ENCODE data around the gene CST8. TPM values are rescaled to one million over a fixed set of nuclear protein-coding genes. Genes with fewer than 3 reads are reported as not detected.

Gene CST8
- total and polyA plus RNA-seq, 9 donors, result not detected

GRCh38 chr20:23534801-23535593 lies 44.1 kb downstream of the CST8 start:
- Histone ChIP-seq H3K27ac (ENCODE audit: low read length) (no peak overlapping the region), H3K27me3 (ENCODE audit: control insufficient read depth, insufficient read depth, low read length) (no peaks in the 10 kb centered on the region), H3K4me3 (ENCODE audit: low read length) (no peak overlapping the region), H3K9me3 (replicated peaks; ENCODE audit: control insufficient read depth, low read depth, low read length) (no peaks in the 10 kb centered on the region), H3K36me3 (ENCODE audit: control insufficient read depth, insufficient read depth, low read length) (no peaks in the 10 kb centered on the region), H3K4me1 (ENCODE audit: control insufficient read depth, insufficient read depth, low read length) (peaks cover 5% of the 10 kb centered on the region)
- DNase-seq, result no peak
- WGBS (ENCODE audit: insufficient coverage), result 91% methylated on average over 14 of the region's 20 CpGs

- Histone ChIP-seq H3K27ac (ENCODE audit: low read length) (peak overlapping the region; percentile 20), H3K9me3 (replicated peaks; ENCODE audit: control insufficient read depth, low read depth, low read length) (no peaks in the 10 kb centered on the region), H3K27me3 (ENCODE audit: control insufficient read depth, insufficient read depth, low read length) (no peaks in the 10 kb centered on the region), H3K4me1 (ENCODE audit: control insufficient read depth, insufficient read depth, low read length) (peaks cover 5% of the 10 kb centered on the region), H3K36me3 (ENCODE audit: control insufficient read depth, insufficient read depth, low read length) (no peaks in the 10 kb centered on the region), H3K4me3 (ENCODE audit: low read length) (no peak overlapping the region)
- DNase-seq, result peak; percentile 66
- no CpG with 5 or more reads among the region's 2 CpGs for WGBS (ENCODE audit: insufficient coverage)
These were observed 45.5 kb downstream of the CST8 start for GRCh38 chr20:23536328-23536974.

- Histone ChIP-seq H3K9me3 (replicated peaks; ENCODE audit: control insufficient read depth, low read depth, low read length) (no peaks in the 10 kb centered on the region), H3K36me3 (ENCODE audit: control insufficient read depth, insufficient read depth, low read length) (no peaks in the 10 kb centered on the region), H3K27ac (ENCODE audit: low read length) (no peak overlapping the region), H3K27me3 (ENCODE audit: control insufficient read depth, insufficient read depth, low read length) (no peaks in the 10 kb centered on the region), H3K4me3 (ENCODE audit: low read length) (no peak overlapping the region), H3K4me1 (ENCODE audit: control insufficient read depth, insufficient read depth, low read length) (peaks cover 5% of the 10 kb centered on the region)
- peak; percentile 9 for DNase-seq
- no CpG with 5 or more reads among the region's 3 CpGs for WGBS (ENCODE audit: insufficient coverage)
These were observed 46.1 kb downstream of the CST8 start for GRCh38 chr20:23537030-23537429.

GRCh38 chr20:23540624-23541023 lies 49.7 kb downstream of the CST8 start:
- Histone ChIP-seq H3K27me3 (ENCODE audit: control insufficient read depth, insufficient read depth, low read length) (no peaks in the 10 kb centered on the region), H3K27ac (ENCODE audit: low read length) (no peak overlapping the region), H3K4me3 (ENCODE audit: low read length) (no peak overlapping the region), H3K9me3 (replicated peaks; ENCODE audit: control insufficient read depth, low read depth, low read length) (no peaks in the 10 kb centered on the region), H3K4me1 (ENCODE audit: control insufficient read depth, insufficient read depth, low read length) (peaks cover 5% of the 10 kb centered on the region), H3K36me3 (ENCODE audit: control insufficient read depth, insufficient read depth, low read length) (no peaks in the 10 kb centered on the region)
- WGBS (ENCODE audit: insufficient coverage), result 78% methylated on average over 4 of the region's 4 CpGs
- no peak for DNase-seq

GRCh38 chr20:23541330-23541729 lies 50.4 kb downstream of the CST8 start:
- Histone ChIP-seq H3K27me3 (ENCODE audit: control insufficient read depth, insufficient read depth, low read length) (no peaks in the 10 kb centered on the region), H3K9me3 (replicated peaks; ENCODE audit: control insufficient read depth, low read depth, low read length) (no peaks in the 10 kb centered on the region), H3K4me1 (ENCODE audit: control insufficient read depth, insufficient read depth, low read length) (peaks cover 5% of the 10 kb centered on the region), H3K27ac (ENCODE audit: low read length) (no peak overlapping the region), H3K4me3 (ENCODE audit: low read length) (no peak overlapping the region), H3K36me3 (ENCODE audit: control insufficient read depth, insufficient read depth, low read length) (no peaks in the 10 kb centered on the region)
- no CpG with 5 or more reads among the region's 1 CpG for WGBS (ENCODE audit: insufficient coverage)
- peak; percentile 25 for DNase-seq

GRCh38 chr20:23541776-23542175 lies 50.9 kb downstream of the CST8 start:
- no peaks in the 10 kb centered on the region for H3K27me3 ChIP-seq (ENCODE audit: control insufficient read depth, insufficient read depth, low read length)
- WGBS (ENCODE audit: insufficient coverage), result no CpG with 5 or more reads among the region's 2 CpGs

GRCh38 chr20:23542801-23543200 lies 51.9 kb downstream of the CST8 start:
- no peaks in the 10 kb centered on the region for H3K27me3 ChIP-seq (ENCODE audit: control insufficient read depth, insufficient read depth, low read length)
- no peak overlapping the region for H3K4me3 ChIP-seq (ENCODE audit: low read length)
- 47% methylated on average over 5 of the region's 5 CpGs for WGBS (ENCODE audit: insufficient coverage)
- no peak overlapping the region for H3K27ac ChIP-seq (ENCODE audit: low read length)
- no peaks in the 10 kb centered on the region for H3K9me3 ChIP-seq (replicated peaks; ENCODE audit: control insufficient read depth, low read depth, low read length)
- H3K4me1 ChIP-seq (ENCODE audit: control insufficient read depth, insufficient read depth, low read length), result no peaks in the 10 kb centered on the region
- H3K36me3 ChIP-seq (ENCODE audit: control insufficient read depth, insufficient read depth, low read length), result no peaks in the 10 kb centered on the region
- DNase-seq, result no peak

More at GRCh38 chr20:23541776-23542175, 50.9 kb downstream of the CST8 start:
- Histone ChIP-seq H3K4me1 (ENCODE audit: control insufficient read depth, insufficient read depth, low read length) (peaks cover under 1% of the 10 kb centered on the region), H3K36me3 (ENCODE audit: control insufficient read depth, insufficient read depth, low read length) (no peaks in the 10 kb centered on the region), H3K9me3 (replicated peaks; ENCODE audit: control insufficient read depth, low read depth, low read length) (no peaks in the 10 kb centered on the region), H3K4me3 (ENCODE audit: low read length) (no peak overlapping the region), H3K27ac (ENCODE audit: low read length) (no peak overlapping the region)
- no peak for DNase-seq

- WGBS (ENCODE audit: insufficient coverage), result 92% methylated on average over 2 of the region's 6 CpGs
- no peak overlapping the region for H3K4me3 ChIP-seq (ENCODE audit: low read length)
- no peaks in the 10 kb centered on the region for H3K27me3 ChIP-seq (ENCODE audit: control insufficient read depth, insufficient read depth, low read length)
- no peaks in the 10 kb centered on the region for H3K9me3 ChIP-seq (replicated peaks; ENCODE audit: control insufficient read depth, low read depth, low read length)
- no peaks in the 10 kb centered on the region for H3K36me3 ChIP-seq (ENCODE audit: control insufficient read depth, insufficient read depth, low read length)
- no peaks in the 10 kb centered on the region for H3K4me1 ChIP-seq (ENCODE audit: control insufficient read depth, insufficient read depth, low read length)
- H3K27ac ChIP-seq (ENCODE audit: low read length), result no peak overlapping the region
- no peak for DNase-seq
These were observed 53.2 kb downstream of the CST8 start for GRCh38 chr20:23544133-23544532.

Other genes with a start within 250 kb of the CST8 start
- 19.4 TPM for gene NXT1, start 140.3 kb upstream of the CST8 start, total RNA-seq
- 10 to 100 TPM; 12.5 to 16.1 (median 13.8) TPM for gene NXT1, start 140.3 kb upstream of the CST8 start, polyA plus RNA-seq (ENCODE audit: insufficient read depth in 1 of 8, insufficient read length in 8 of 8, low replicate concordance in 1 of 8)
- gene GZF1, start 128.9 kb upstream of the CST8 start, total RNA-seq, result 10.8 TPM
- gene GZF1, start 128.9 kb upstream of the CST8 start, polyA plus RNA-seq (ENCODE audit: insufficient read depth in 1 of 8, insufficient read length in 8 of 8, low replicate concordance in 1 of 8), result 10 to 100 TPM in 4 of 8 donors, 1 to 10 TPM in 4; 7.1 to 13.9 (median 9.8) TPM
- 7.5 TPM for gene NAPB, start 69.6 kb upstream of the CST8 start, total RNA-seq
- gene NAPB, start 69.6 kb upstream of the CST8 start, polyA plus RNA-seq (ENCODE audit: insufficient read depth in 1 of 8, insufficient read length in 8 of 8, low replicate concordance in 1 of 8), result 1 to 10 TPM; 5.6 to 9.2 (median 6.9) TPM
- not detected for gene CSTL1, start 51.4 kb upstream of the CST8 start, total RNA-seq
- gene CSTL1, start 51.4 kb upstream of the CST8 start, polyA plus RNA-seq (ENCODE audit: insufficient read depth in 1 of 8, insufficient read length in 8 of 8, low replicate concordance in 1 of 8), result not detected
- gene CST11, start 38.2 kb upstream of the CST8 start, total RNA-seq, result not detected
- gene CST11, start 38.2 kb upstream of the CST8 start, polyA plus RNA-seq (ENCODE audit: insufficient read depth in 1 of 8, insufficient read length in 8 of 8, low replicate concordance in 1 of 8), result not detected
- not detected for gene CST9L, start 77.4 kb downstream of the CST8 start, total RNA-seq
- gene CST9L, start 77.4 kb downstream of the CST8 start, polyA plus RNA-seq (ENCODE audit: insufficient read depth in 1 of 8, insufficient read length in 8 of 8, low replicate concordance in 1 of 8), result not detected
- not detected for gene CST9, start 114.8 kb downstream of the CST8 start, total RNA-seq
- gene CST9, start 114.8 kb downstream of the CST8 start, polyA plus RNA-seq (ENCODE audit: insufficient read depth in 1 of 8, insufficient read length in 8 of 8, low replicate concordance in 1 of 8), result not detected
- gene CST3, start 146.8 kb downstream of the CST8 start, total RNA-seq, result 70.0 TPM
- 100 to 1,000 TPM in 7 of 8 donors, 10 to 100 TPM in 1; 84.7 to 145 (median 115) TPM for gene CST3, start 146.8 kb downstream of the CST8 start, polyA plus RNA-seq (ENCODE audit: insufficient read depth in 1 of 8, insufficient read length in 8 of 8, low replicate concordance in 1 of 8)
- gene CST4, start 197.9 kb downstream of the CST8 start, total RNA-seq, result not detected
- gene CST4, start 197.9 kb downstream of the CST8 start, polyA plus RNA-seq (ENCODE audit: insufficient read depth in 1 of 8, insufficient read length in 8 of 8, low replicate concordance in 1 of 8), result not detected

All from muscle of leg (tissue), 11 donors.